Mucosa of descending colon (tissue), 3 donors: ENCODE data around the gene NKAIN2. TPM values are rescaled to one million over a fixed set of nuclear protein-coding genes. Genes with fewer than 3 reads are reported as not detected.

ENCODE experiments used
- ATAC-seq: fragments of 200-7000 bp; cut with Tn5 transposase; one replicate; pipeline ENCODE4 v1.9.1; 2020; ENCODE audit warnings: mild to moderate bottlenecking, moderate library complexity
- DNase-seq, 3 donors: peaks; one replicate each; pipeline ENCODE4 v3.0.0-alpha.2; 2020
- H3K36me3 ChIP-seq: fragments of 200-600 bp; one replicate; pipeline ENCODE4 v1.8.0; 2021; ENCODE audit warnings: low read depth, mild to moderate bottlenecking
- H3K4me1 ChIP-seq: fragments of 200-600 bp; one replicate; pipeline ENCODE4 v1.8.0; 2021; ENCODE audit warnings: low read depth, mild to moderate bottlenecking
- H3K4me3 ChIP-seq: fragments of 200-600 bp; one replicate; pipeline ENCODE4 v1.8.0; 2021; ENCODE audit warnings: mild to moderate bottlenecking
- H3K9me3 ChIP-seq: fragments of 200-600 bp; one replicate; pipeline ENCODE4 v1.8.0; 2021; ENCODE audit warnings: mild to moderate bottlenecking
- intact Hi-C, 2 donors: fragments of 100-400 bp; cut with DNase I in 1 of 2; cut with micrococcal nuclease in 1 of 2; formaldehyde crosslinking; loops; one replicate each; pipeline versions ENCODE4 v1.11.0 to v1.11.1; 2022; cut with DNase I, micrococcal nuclease
- total RNA-seq, 3 donors: library from RNA; stranded (reverse); fragmentation: NEBNext Ultra II Directional in 2 of 3; extraction: Animal tissue kit (Norgen Biotek cat#: 25700) in 2 of 3; gene quantifications; one replicate each; pipeline versions ENCODE4 v1.2.1 to v1.2.4, GENCODE V29; 2021 to 2023
- TF ChIP-seq, protein P1 (sequence below): fragments of 200-600 bp; IDR thresholded peaks from one replicate; pipeline ENCODE4 v1.8.0; 2022; ENCODE audit warnings: antibody characterized with exemption, mild to moderate bottlenecking
- donor health status: DM: no; HTN: no; CAD: no; lungs with moderate emphysema.
- donor health status: DM: no; HTN: no; CAD: no.
- donor health status: DM: no; HTN: yes; CAD: no.

The NKAIN2 gene
- total RNA-seq, 3 donors from 2014 or later = 0.34 to 4.7 (median 0.69) TPM

DNA sequence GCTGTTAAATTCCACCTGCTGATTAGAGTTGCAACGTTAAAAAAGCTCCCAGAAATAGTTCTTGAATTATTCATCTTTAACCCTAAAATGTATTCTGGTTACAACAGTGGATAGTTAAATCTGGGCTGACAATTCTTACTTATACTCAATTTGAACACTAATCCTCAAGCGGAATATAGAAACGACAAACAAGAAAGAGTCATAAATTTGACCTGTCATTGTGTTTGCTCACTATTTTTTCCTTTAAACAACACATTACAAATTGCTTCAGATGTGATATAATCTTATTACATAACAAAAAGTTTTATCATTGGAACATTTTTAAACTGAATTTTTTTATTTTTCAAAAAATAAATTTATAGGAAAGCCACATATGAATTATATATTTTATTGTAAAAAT is 1054.1 kb downstream of the NKAIN2 start:
- Histone ChIP-seq H3K4me3 (no peak overlapping the region), H3K4me1 (no peaks in the 10 kb centered on the region), H3K36me3 (no peaks in the 10 kb centered on the region), H3K9me3 (no peaks in the 10 kb centered on the region)
- intact Hi-C loops = no loop called here
- DNase-seq (no peak), ATAC-seq (no peak)
- TF ChIP-seq, protein P1, sequence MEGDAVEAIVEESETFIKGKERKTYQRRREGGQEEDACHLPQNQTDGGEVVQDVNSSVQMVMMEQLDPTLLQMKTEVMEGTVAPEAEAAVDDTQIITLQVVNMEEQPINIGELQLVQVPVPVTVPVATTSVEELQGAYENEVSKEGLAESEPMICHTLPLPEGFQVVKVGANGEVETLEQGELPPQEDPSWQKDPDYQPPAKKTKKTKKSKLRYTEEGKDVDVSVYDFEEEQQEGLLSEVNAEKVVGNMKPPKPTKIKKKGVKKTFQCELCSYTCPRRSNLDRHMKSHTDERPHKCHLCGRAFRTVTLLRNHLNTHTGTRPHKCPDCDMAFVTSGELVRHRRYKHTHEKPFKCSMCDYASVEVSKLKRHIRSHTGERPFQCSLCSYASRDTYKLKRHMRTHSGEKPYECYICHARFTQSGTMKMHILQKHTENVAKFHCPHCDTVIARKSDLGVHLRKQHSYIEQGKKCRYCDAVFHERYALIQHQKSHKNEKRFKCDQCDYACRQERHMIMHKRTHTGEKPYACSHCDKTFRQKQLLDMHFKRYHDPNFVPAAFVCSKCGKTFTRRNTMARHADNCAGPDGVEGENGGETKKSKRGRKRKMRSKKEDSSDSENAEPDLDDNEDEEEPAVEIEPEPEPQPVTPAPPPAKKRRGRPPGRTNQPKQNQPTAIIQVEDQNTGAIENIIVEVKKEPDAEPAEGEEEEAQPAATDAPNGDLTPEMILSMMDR = no peak

DNA sequence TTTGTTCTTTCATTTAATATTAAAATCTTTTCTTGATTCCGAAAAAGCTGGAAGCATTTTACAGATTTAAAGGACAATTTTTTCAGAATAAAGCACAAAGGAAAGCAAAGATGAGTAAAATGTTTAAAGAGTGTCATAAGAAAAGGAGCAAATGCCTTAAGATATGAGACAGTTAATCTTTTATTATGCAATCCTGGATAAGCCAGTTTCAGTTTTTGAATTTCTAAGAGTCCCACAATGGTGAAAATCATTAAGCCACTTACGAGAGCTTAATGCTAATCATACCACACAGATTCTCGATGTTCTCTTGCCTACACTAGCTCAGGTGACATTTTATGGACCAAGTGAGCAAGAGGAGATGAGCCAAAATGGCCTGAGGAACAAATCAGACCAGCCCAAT is 1054.9 kb downstream of the NKAIN2 start:
- ATAC-seq (no peak), DNase-seq (no peak)
- H3K9me3 ChIP-seq = no peaks in the 10 kb centered on the region
- no peaks in the 10 kb centered on the region for H3K36me3 ChIP-seq
- no peak overlapping the region for H3K4me3 ChIP-seq
- TF ChIP-seq, protein P1 = no peak
- intact Hi-C loops = no loop called here
- no peaks in the 10 kb centered on the region for H3K4me1 ChIP-seq

DNA sequence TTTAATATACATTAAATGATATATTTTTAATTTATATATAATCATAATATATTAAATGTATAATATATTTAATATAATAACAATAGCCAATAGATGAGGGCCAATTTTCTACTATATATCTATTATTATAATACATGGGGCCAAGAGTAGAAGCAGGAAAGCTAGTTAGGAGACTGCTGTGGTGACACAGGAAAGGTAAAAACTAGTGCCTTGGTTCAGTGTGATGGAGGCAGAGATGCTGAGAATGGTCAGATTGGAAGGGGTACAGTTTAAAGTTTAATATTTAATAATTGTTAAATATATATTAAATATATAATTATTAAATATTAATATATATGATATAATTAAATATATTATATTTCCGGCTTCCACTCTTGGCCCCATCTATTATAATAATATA is 1055.7 kb downstream of the NKAIN2 start:
- no peak for ATAC-seq
- H3K4me3 ChIP-seq = no peak overlapping the region
- intact Hi-C loops = no loop called here
- no peaks in the 10 kb centered on the region for H3K9me3 ChIP-seq
- H3K4me1 ChIP-seq = no peaks in the 10 kb centered on the region
- DNase-seq = no peak
- TF ChIP-seq, protein P1 = no peak
- H3K36me3 ChIP-seq = no peaks in the 10 kb centered on the region

DNA sequence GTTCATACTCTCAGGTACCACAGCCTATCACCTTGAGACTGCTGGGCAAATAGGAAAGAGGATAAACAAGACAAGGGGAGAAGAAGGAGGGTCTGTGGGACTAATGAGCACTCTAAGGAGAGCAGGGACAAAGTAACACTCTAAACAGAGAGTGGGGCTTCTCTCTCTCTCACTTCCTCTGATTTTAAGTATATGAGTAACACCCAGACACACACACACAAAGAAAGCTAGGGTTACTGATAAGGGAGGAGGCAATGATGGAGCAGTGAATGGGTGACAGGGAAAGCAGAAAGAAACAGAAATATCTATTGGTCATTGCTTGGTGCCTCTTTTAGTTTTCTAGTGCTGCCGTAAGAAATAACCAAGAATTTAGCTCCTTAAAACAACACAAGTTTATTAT is 1062.4 kb downstream of the NKAIN2 start:
- H3K4me1 ChIP-seq = no peaks in the 10 kb centered on the region
- no peak for ATAC-seq
- no peaks in the 10 kb centered on the region for H3K9me3 ChIP-seq
- no peaks in the 10 kb centered on the region for H3K36me3 ChIP-seq
- DNase-seq = no peak
- H3K4me3 ChIP-seq = no peak overlapping the region
- TF ChIP-seq, protein P1 = no peak
- intact Hi-C loops = loop anchor here in 1 of 2 donors (5.0 kb wide), 1 partner anchor 246 kb away; no protein-coding TSS in a partner anchor

DNA sequence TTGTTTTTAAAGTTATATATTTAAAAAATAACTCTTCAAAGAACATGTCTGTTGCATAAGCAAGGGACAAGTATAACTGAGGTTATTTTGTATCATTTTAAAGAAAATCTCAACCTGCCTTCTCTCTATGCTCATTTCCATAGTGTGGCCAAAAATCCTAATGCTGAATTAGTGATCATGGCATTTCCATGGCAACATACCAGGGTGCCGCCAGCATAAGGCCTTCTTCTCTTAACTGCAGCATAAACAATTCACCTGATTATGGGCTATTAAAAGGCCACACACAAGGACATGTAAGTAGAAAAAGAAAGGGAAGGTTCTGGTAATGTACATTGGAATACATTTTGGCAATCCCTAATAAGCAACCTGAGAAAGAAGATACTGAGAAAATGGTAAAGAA is 1063.5 kb downstream of the NKAIN2 start:
- ATAC-seq = no peak
- intact Hi-C loops = loop anchor here in 1 of 2 donors (5.0 kb wide), 1 partner anchor 245 kb away; no protein-coding TSS in a partner anchor

More for the DNA sequence above, 1063.5 kb downstream of the NKAIN2 start:
- no peaks in the 10 kb centered on the region for H3K9me3 ChIP-seq
- no peaks in the 10 kb centered on the region for H3K4me1 ChIP-seq
- no peak for DNase-seq
- no peaks in the 10 kb centered on the region for H3K36me3 ChIP-seq
- TF ChIP-seq, protein P1 = no peak
- no peak overlapping the region for H3K4me3 ChIP-seq
